A673 (cell line): ENCODE data around the gene ZBTB7B. TPM values are rescaled to one million over a fixed set of nuclear protein-coding genes. Genes with fewer than 3 reads are reported as not detected.
A peak's percentile ranks its signal among the peaks of the same experiment; 100 is the strongest.

Experiments
- BruUV-seq: library from RNA; stranded (reverse); fragments of 400-500 nt; replicated peaks from 2 replicates; lab custom pipeline; 2021; lab: Mats Ljungman, UMichigan
- CTCF ChIA-PET: fragments of 300-600 bp; sonication (Branson Sonifier 250); formaldehyde crosslinking; loops from one replicate; lab custom pipeline; 2022; ENCODE audit warnings: antibody characterized with exemption; lab: Charles Lee
- POLR2A ChIA-PET: fragments of 300-600 bp; sonication (Branson Sonifier 250); formaldehyde crosslinking; loops from one replicate; lab custom pipeline; 2022; ENCODE audit warnings: antibody characterized with exemption; ENCODE audit not compliant: low non-redundant PET; lab: Charles Lee
- DNase-seq: peaks from one replicate; pipeline ENCODE4 v3.0.0-alpha.2; 2015; ENCODE audit warnings: low spot score
- H3K27ac ChIP-seq: fragments of 200-600 bp; sonication (generic); 2 replicates; pipeline ENCODE4 v1.5.1; 2016; ENCODE audit warnings: mixed run types, low read depth, mild to moderate bottlenecking, mixed read lengths, antibody characterized with exemption, low read length; ENCODE audit not compliant: poor library complexity, severe bottlenecking
- H3K27me3 ChIP-seq: fragments of 200-600 bp; sonication (generic); replicated peaks from 2 replicates; pipeline ENCODE4 v1.6.1; 2017; ENCODE audit warnings: mixed run types, low read depth, mild to moderate bottlenecking, mixed read lengths, antibody characterized with exemption, low read length; ENCODE audit not compliant: insufficient read depth, poor library complexity
- H3K36me3 ChIP-seq: fragments of 200-600 bp; sonication (generic); 2 replicates; pipeline ENCODE4 v1.6.1; 2016; ENCODE audit warnings: mixed run types, mild to moderate bottlenecking, mixed read lengths, antibody characterized with exemption, low read length; ENCODE audit not compliant: insufficient read depth, poor library complexity, severe bottlenecking
- H3K4me1 ChIP-seq: fragments of 200-600 bp; sonication (generic); 2 replicates; pipeline ENCODE4 v1.6.1; 2017; ENCODE audit warnings: mixed run types, mild to moderate bottlenecking, mixed read lengths, antibody characterized with exemption, low read length; ENCODE audit not compliant: insufficient read depth, poor library complexity, severe bottlenecking
- H3K4me3 ChIP-seq: fragments of 200-600 bp; sonication (generic); 2 replicates; pipeline ENCODE4 v1.5.1; 2016; ENCODE audit warnings: low read depth, mixed run types, mild to moderate bottlenecking, mixed read lengths, low read length; ENCODE audit not compliant: poor library complexity, severe bottlenecking
- H3K9me3 ChIP-seq: fragments of 200-600 bp; sonication (generic); 2 replicates; pipeline ENCODE4 v1.6.1; 2016; ENCODE audit warnings: mixed run types, low read depth, mild to moderate bottlenecking, mixed read lengths, antibody characterized with exemption, low read length; ENCODE audit not compliant: poor library complexity, severe bottlenecking
- CTCF ChIP-seq: fragments of 300-800, 200-600 bp; sonication (generic); conservative IDR thresholded peaks from 2 replicates; pipeline ENCODE4 v1.5.1; 2017; ENCODE audit warnings: low read depth, mild to moderate bottlenecking, antibody characterized with exemption, low read length, moderate library complexity, mixed read lengths
- EZH2 ChIP-seq: fragments of 200-600 bp; sonication (generic); IDR thresholded peaks from 2 replicates; pipeline ENCODE4 v1.6.1; 2017; ENCODE audit warnings: borderline replicate concordance, low read depth, mild to moderate bottlenecking, mixed read lengths, antibody characterized with exemption, low read length; ENCODE audit not compliant: poor library complexity, severe bottlenecking
- intact Hi-C: fragments of 100-400 bp; cut with micrococcal nuclease; formaldehyde crosslinking; loops from one replicate; pipeline ENCODE4 v1.10.0; 2022; ENCODE audit not compliant: unreplicated experiment
- total RNA-seq: library from RNA; stranded (reverse); gene quantifications from 2 replicates; pipeline ENCODE4 v1.2.3, GENCODE V29; 2021

ZBTB7B gene
- total RNA-seq, 1 experiment from 2014 or later, result 19.2 TPM

GRCh38 chr1:155051777-155052398 lies 49.3 kb downstream of the ZBTB7B start:
- BruUV-seq, result no TSS peak
- CTCF ChIA-PET, result interaction anchor here (0.6 to 2.0 kb wide), 5 partner anchors 10 to 572 kb away, joined by 3 to 9 read pairs (median 6); partner anchors contain the start of gene SHC1
- Histone ChIP-seq H3K9me3 (no peaks in the 10 kb centered on the region), H3K36me3 (no peaks in the 10 kb centered on the region), H3K4me3 (peak overlapping the region; percentile 89), H3K27me3 (no peaks in the 10 kb centered on the region), H3K27ac (no peak overlapping the region), H3K4me1 (peaks cover 20% of the 10 kb centered on the region)
- DNase-seq, result peak; percentile 47
- intact Hi-C loops, result no loop called here
- POLR2A ChIA-PET, result no interaction called here
- TF ChIP-seq CTCF (no peak), EZH2 (no peak)

- Histone ChIP-seq H3K9me3 (no peaks in the 10 kb centered on the region), H3K4me1 (peaks cover 20% of the 10 kb centered on the region), H3K4me3 (peak overlapping the region; percentile 89), H3K36me3 (no peaks in the 10 kb centered on the region), H3K27me3 (no peaks in the 10 kb centered on the region), H3K27ac (no peak overlapping the region)
- TF ChIP-seq CTCF (peak; percentile 46; the same call in 1 of the 2 replicates), EZH2 (no peak)
- DNase-seq, result no peak
- POLR2A ChIA-PET, result interaction anchor here (0.5 kb wide), 1 partner anchor 12 kb away, joined by 6 read pairs; no protein-coding TSS in a partner anchor
- CTCF ChIA-PET, result interaction anchor here (2.0 kb wide), 1 partner anchor 9 kb away, joined by 9 read pairs; no protein-coding TSS in a partner anchor
- BruUV-seq, result no TSS peak
- intact Hi-C loops, result no loop called here
Observed at GRCh38 chr1:155052439-155053395, 50.1 kb downstream of the ZBTB7B start.

GRCh38 chr1:155053531-155054105 lies 51.0 kb downstream of the ZBTB7B start:
- H3K4me3 ChIP-seq, result no peak overlapping the region
- H3K27ac ChIP-seq, result no peak overlapping the region
- ChIA-PET POLR2A (no interaction called here), CTCF (interaction anchor here (2.0 kb wide), 1 partner anchor 8 kb away, joined by 9 read pairs; no protein-coding TSS in a partner anchor)
- peaks cover 20% of the 10 kb centered on the region for H3K4me1 ChIP-seq
- no peaks in the 10 kb centered on the region for H3K36me3 ChIP-seq
- TF ChIP-seq EZH2 (no peak), CTCF (no peak)
- intact Hi-C loops, result no loop called here
- DNase-seq, result no peak
- BruUV-seq, result no TSS peak
- H3K9me3 ChIP-seq, result no peaks in the 10 kb centered on the region
- no peaks in the 10 kb centered on the region for H3K27me3 ChIP-seq
